SK-N-SH treated with all-trans-retinoic acid at 6 μM for 48 hours (cell line): ENCODE measurements around the gene ZFAND2B.

Source experiments
- ATAC-seq: fragments of 200-7000 bp; cut with Tn5 transposase; 3 replicates; pipeline ENCODE4 v1.9.1; 2020; ENCODE audit warnings: mild to moderate bottlenecking, moderate library complexity
- ARNTL ChIP-seq: fragments of 450-650 bp; formaldehyde crosslinking; IDR thresholded peaks from 2 replicates; pipeline ENCODE4 v1.5.0; 2020; ENCODE audit warnings: low read depth, mild to moderate bottlenecking, moderate library complexity, borderline replicate concordance
- BACH2 ChIP-seq: fragments of 250-450 bp; sonication (Bioruptor Pico); IDR thresholded peaks from 2 replicates; pipeline ENCODE4 v1.9.0; 2021; ENCODE audit warnings: mild to moderate bottlenecking, borderline replicate concordance
- CSDC2 ChIP-seq: fragments of 250-450 bp; sonication (Bioruptor Pico); IDR thresholded peaks from 2 replicates; pipeline ENCODE4 v1.5.0; 2020; ENCODE audit warnings: mild to moderate bottlenecking, moderate library complexity
- CSRNP3 ChIP-seq: fragments of 250-450 bp; sonication (Bioruptor Pico); IDR thresholded peaks from 2 replicates; pipeline ENCODE4 v1.5.1; 2021; ENCODE audit warnings: mild to moderate bottlenecking, moderate library complexity
- ESRRG ChIP-seq: fragments of 250-450 bp; sonication (Bioruptor Pico); IDR thresholded peaks from 2 replicates; pipeline ENCODE4 v1.6.1; 2021; ENCODE audit warnings: mild to moderate bottlenecking
- GLIS3 ChIP-seq: fragments of 250-450 bp; sonication (Bioruptor Pico); IDR thresholded peaks from 2 replicates; pipeline ENCODE4 v1.5.0; 2020; ENCODE audit warnings: mild to moderate bottlenecking, moderate library complexity
- OSR1 ChIP-seq: fragments of 250-450 bp; sonication (Bioruptor Pico); IDR thresholded peaks from 2 replicates; pipeline ENCODE4 v1.8.0; 2022; ENCODE audit warnings: moderate library complexity, mild to moderate bottlenecking, inconsistent platforms
- PATZ1 ChIP-seq: fragments of 250-450 bp; sonication (Bioruptor Pico); IDR thresholded peaks from 2 replicates; pipeline ENCODE4 v1.8.0; 2020; ENCODE audit warnings: mild to moderate bottlenecking, moderate library complexity, borderline replicate concordance
- PPARA ChIP-seq: fragments of 250-450 bp; sonication (Bioruptor Pico); IDR thresholded peaks from 2 replicates; pipeline ENCODE4 v1.5.0; 2020; ENCODE audit warnings: mild to moderate bottlenecking, borderline replicate concordance
- SNAI2 ChIP-seq: fragments of 250-450 bp; sonication (Bioruptor Pico); IDR thresholded peaks from 2 replicates; pipeline ENCODE4 v1.5.0; 2020; ENCODE audit warnings: mild to moderate bottlenecking, moderate library complexity
- TCF4 ChIP-seq: fragments of 250-450 bp; sonication (Bioruptor Pico); IDR thresholded peaks from 2 replicates; pipeline ENCODE4 v1.8.0; 2021; ENCODE audit warnings: mild to moderate bottlenecking, moderate library complexity, borderline replicate concordance
- TOX ChIP-seq: fragments of 250-450 bp; sonication (Bioruptor Pico); IDR thresholded peaks from 2 replicates; pipeline ENCODE4 v1.8.0; 2021; ENCODE audit warnings: mild to moderate bottlenecking, moderate library complexity, borderline replicate concordance
- TSHZ2 ChIP-seq: fragments of 250-450 bp; sonication (Bioruptor Pico); IDR thresholded peaks from 2 replicates; pipeline ENCODE4 v1.5.0; 2020; ENCODE audit warnings: mild to moderate bottlenecking, moderate library complexity
- ZC3H10 ChIP-seq: fragments of 250-450 bp; sonication (Bioruptor Pico); IDR thresholded peaks from 2 replicates; pipeline ENCODE4 v1.5.1; 2021; ENCODE audit warnings: mild to moderate bottlenecking, moderate library complexity
- ZFP3 ChIP-seq: fragments of 250-450 bp; sonication (Bioruptor Pico); IDR thresholded peaks from 2 replicates; pipeline ENCODE4 v1.5.0; 2020; ENCODE audit warnings: mild to moderate bottlenecking, moderate library complexity
- ZFP30 ChIP-seq: fragments of 450-650 bp; formaldehyde crosslinking; IDR thresholded peaks from 2 replicates; pipeline ENCODE4 v1.5.0; 2022; ENCODE audit warnings: mild to moderate bottlenecking, moderate library complexity
- ZNF70 ChIP-seq: fragments of 450-650 bp; formaldehyde crosslinking; IDR thresholded peaks from 2 replicates; pipeline ENCODE4 v1.5.0; 2020; ENCODE audit warnings: mild to moderate bottlenecking, moderate library complexity
- ZNF8 ChIP-seq: fragments of 450-650 bp; formaldehyde crosslinking; IDR thresholded peaks from 2 replicates; pipeline ENCODE4 v1.5.0; 2020; ENCODE audit warnings: mild to moderate bottlenecking, moderate library complexity
- TF ChIP-seq, protein P1 (sequence below): fragments of 250-450 bp; sonication (Bioruptor Pico); IDR thresholded peaks from 2 replicates; pipeline ENCODE4 v1.8.0; 2021; ENCODE audit warnings: low read depth, mild to moderate bottlenecking, moderate library complexity, borderline replicate concordance

Gene ZFAND2B

GRCh38 chr2:219165058-219165911, 41.3 kb upstream of the ZFAND2B start (continued):
- TF ChIP-seq TSHZ2 (CRISPR knock-in tag) (no peak), PPARA (CRISPR knock-in tag) (no peak), TOX (no peak)

DNA sequence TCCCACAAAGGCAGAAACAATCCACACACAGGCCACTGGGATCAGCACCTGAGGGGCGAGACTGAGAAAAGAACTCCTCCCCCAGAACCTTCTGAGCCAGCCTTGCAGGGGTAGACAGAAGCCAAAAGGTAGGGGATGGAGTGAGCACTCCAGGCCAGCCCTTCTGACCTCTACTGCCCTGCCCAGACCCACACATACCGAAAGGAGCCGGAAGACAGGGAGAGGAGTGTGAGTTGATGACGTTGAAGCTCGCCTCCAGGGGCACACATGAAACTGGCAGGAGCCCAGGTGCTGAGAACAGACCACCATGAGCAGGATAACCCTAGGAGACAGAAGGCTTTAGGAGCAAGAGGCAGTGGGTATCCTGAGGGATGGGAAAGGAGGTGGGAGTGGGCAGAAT, 38.6 kb upstream of the ZFAND2B start:
- TF ChIP-seq TSHZ2 (CRISPR knock-in tag) (no peak), GLIS3 (CRISPR knock-in tag) (no peak), CSDC2 (no peak), PPARA (CRISPR knock-in tag) (no peak), OSR1 (CRISPR knock-in tag) (no peak), ARNTL (no peak), ZFP30 (CRISPR knock-in tag) (no peak)
- TF ChIP-seq, protein P1, sequence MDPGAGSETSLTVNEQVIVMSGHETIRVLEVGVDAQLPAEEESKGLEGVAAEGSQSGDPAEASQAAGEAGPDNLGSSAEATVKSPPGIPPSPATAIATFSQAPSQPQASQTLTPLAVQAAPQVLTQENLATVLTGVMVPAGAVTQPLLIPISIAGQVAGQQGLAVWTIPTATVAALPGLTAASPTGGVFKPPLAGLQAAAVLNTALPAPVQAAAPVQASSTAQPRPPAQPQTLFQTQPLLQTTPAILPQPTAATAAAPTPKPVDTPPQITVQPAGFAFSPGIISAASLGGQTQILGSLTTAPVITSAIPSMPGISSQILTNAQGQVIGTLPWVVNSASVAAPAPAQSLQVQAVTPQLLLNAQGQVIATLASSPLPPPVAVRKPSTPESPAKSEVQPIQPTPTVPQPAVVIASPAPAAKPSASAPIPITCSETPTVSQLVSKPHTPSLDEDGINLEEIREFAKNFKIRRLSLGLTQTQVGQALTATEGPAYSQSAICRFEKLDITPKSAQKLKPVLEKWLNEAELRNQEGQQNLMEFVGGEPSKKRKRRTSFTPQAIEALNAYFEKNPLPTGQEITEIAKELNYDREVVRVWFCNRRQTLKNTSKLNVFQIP (CRISPR knock-in tag) = no peak
- ATAC-seq = no peak

- TF ChIP-seq ZNF8 (CRISPR knock-in tag) (no peak), ESRRG (CRISPR knock-in tag) (no peak), CSRNP3 (CRISPR knock-in tag) (no peak), ARNTL (no peak)
- ATAC-seq = no peak
Measured at GRCh38 chr2:219168526-219168925, 38.1 kb upstream of the ZFAND2B start.

GRCh38 chr2:219168932-219169331, 37.6 kb upstream of the ZFAND2B start:
- ATAC-seq = no peak
- TF ChIP-seq ESRRG (CRISPR knock-in tag) (no peak), ZFP30 (CRISPR knock-in tag) (no peak), BACH2 (CRISPR knock-in tag) (no peak), ARNTL (no peak), CSRNP3 (CRISPR knock-in tag) (no peak), ZNF8 (CRISPR knock-in tag) (no peak), TSHZ2 (CRISPR knock-in tag) (no peak), ZC3H10 (CRISPR knock-in tag) (no peak), ZNF70 (CRISPR knock-in tag) (no peak), PATZ1 (CRISPR knock-in tag) (no peak), SNAI2 (CRISPR knock-in tag) (no peak), TCF4 (CRISPR knock-in tag) (no peak), ZFP3 (no peak), TOX (no peak)
